HAP-1 (cell line): ENCODE measurements around the gene PCDH17.
A peak's percentile ranks its signal among the peaks of the same experiment; 100 is the strongest.

Experiments used
- DNase-seq, 2 experiments: peaks; one replicate each; pipeline ENCODE4 v3.0.0-alpha.2; 2016 to 2020; ENCODE audit warnings: low spot score in 2 of 2
- H3K27me3 ChIP-seq: fragments of 250-450 bp; sonication (Bioruptor Pico); 2 replicates; pipeline ENCODE4 v1.5.1; 2020; ENCODE audit warnings: low read depth, mild to moderate bottlenecking, moderate library complexity
- H3K36me3 ChIP-seq: fragments of 250-450 bp; sonication (Bioruptor Pico); replicated peaks from 2 replicates; pipeline ENCODE4 v1.5.1; 2020; ENCODE audit warnings: mild to moderate bottlenecking
- H3K4me1 ChIP-seq: fragments of 250-450 bp; sonication (Bioruptor Pico); 2 replicates; pipeline ENCODE4 v1.5.1; 2020; ENCODE audit warnings: mild to moderate bottlenecking
- H3K4me3 ChIP-seq: fragments of 250-450 bp; sonication (Bioruptor Pico); 2 replicates; pipeline ENCODE4 v1.5.1; 2020; ENCODE audit warnings: mild to moderate bottlenecking, moderate library complexity
- H3K9me3 ChIP-seq: fragments of 250-450 bp; sonication (Bioruptor Pico); 2 replicates; pipeline ENCODE4 v1.5.1; 2020; ENCODE audit warnings: mild to moderate bottlenecking, moderate library complexity
- in situ Hi-C: fragments of 300-500 bp; cut with MboI; formaldehyde crosslinking; loops from 3 replicates; pipeline ENCODE4 v1.14.3; 2020; ENCODE audit warnings: low sequenced_read_pairs, inconsistent platforms, mixed read lengths

PCDH17 gene

DNA sequence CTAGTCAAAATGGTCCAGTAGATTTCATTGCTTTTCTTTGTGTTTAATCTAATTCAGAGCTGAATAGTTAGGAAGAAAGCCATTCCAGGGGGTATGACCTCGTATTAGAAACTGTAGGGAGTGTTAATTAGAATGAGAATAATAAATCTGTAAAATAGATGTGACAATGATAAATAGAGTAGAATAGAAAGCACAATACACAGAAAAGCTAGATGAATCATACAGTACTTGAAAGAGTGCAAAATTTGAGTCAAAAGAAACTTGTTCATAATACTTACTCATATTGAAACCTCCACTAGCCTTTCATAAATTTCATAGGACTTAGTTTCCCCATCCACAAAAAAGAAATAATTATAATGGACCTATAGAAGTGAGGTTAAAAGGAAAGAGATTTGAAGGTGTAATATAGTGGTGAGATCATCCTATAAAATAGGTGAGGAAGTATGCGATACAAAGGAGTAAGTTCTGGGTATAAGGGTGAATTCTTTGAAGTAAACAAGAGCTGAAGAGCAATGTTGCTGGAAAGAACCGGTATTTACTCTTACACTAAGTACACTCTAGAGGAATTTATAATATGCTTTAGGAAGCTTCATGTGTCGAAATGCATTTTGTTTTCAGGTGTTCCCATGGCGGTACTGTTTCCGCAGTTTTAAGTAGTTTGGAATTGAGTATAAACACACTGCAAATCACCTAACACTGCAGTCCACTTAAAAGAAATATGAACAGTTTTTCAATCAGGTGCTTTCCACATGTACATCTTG, 21.9 kb downstream of the PCDH17 start:
- Histone ChIP-seq H3K36me3 (no peaks in the 10 kb centered on the region), H3K4me1 (peaks cover 18% of the 10 kb centered on the region), H3K4me3 (no peak overlapping the region), H3K9me3 (no peaks in the 10 kb centered on the region), H3K27me3 (no peaks in the 10 kb centered on the region)
- DNase-seq: peak in 1 of 2 experiments; percentile 43
- in situ Hi-C loops: no loop called here

DNA sequence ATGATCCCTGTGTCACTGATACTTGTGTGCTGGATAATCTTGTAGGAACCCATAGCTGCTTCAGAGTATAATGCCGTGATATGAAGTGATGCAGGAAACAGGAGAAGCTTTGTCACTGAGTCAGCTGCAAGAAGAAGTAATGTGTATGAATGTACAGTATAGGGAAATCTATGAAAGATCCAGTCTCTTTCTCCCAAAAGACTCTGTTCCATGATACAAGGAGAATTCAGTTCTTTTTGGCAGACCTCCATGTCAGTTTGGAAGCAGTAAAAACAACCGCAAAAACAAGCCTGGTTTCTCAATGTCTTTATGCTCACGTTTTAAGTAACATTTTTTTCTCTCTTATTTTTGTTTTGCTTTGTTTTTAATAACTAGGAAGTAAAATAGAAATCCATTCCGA, 33.9 kb downstream of the PCDH17 start:
- Histone ChIP-seq H3K4me1 (no peaks in the 10 kb centered on the region), H3K27me3 (no peaks in the 10 kb centered on the region), H3K4me3 (no peak overlapping the region), H3K36me3 (no peaks in the 10 kb centered on the region), H3K9me3 (no peaks in the 10 kb centered on the region)
- in situ Hi-C loops: no loop called here
- peak in 1 of 2 experiments; percentile 13 for DNase-seq

DNA sequence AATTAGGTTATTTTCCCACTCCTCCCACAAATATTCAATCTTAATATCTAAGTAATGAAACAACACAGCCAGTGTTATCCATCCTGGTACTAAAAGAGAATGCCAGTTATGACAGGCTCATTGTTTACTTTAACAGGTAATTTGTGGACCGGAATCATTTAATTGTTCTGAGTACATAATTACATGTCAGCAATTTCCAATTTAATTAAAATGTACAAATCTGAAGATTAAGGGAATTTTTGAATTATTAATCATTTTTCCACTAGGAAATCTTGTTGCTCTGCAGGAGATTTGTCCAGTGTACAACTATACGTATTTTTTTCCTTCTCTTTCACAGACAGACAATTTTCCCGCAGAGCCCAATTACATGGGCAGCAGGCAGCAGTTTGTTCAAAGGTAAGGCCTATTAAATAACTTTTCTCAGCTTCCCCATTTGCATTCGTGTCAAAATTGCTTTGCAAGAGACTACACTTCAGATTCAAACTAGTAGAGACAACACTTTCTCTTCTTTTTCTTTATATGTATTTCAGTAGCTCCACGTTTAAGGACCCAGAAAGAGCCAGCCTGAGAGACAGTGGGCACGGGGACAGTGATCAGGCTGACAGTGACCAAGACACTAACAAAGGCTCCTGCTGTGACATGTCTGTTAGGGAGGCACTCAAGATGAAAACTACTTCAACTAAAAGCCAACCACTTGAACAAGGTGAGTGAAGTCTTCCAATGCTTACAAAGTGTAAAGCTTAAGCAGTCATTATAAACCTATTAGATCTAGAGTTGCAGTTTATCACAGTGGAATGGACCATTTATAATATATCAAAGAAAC, 34.8 kb downstream of the PCDH17 start:
- in situ Hi-C loops: no loop called here

DNA sequence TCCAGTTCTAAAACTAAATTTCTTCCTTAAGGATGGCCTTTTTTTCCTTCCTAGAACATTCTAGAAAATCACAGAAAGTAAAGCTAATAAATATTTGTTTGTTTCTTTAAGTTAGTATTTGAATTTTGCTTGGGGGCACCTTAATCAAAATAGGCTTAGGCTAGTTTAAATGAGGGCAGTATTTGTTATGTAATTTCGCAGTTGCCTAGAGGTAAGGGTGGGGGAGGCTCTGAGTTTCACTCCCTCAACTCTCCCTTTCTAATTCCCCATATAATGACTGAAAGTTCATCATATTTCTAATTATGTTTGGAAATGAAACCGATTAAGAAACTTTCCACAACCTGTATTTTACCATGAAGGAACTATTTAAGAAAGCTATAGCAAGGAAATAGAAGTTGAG, 40.6 kb downstream of the PCDH17 start:
- in situ Hi-C loops: no loop called here
- H3K4me1 ChIP-seq: peaks cover 5% of the 10 kb centered on the region
- no peaks in the 10 kb centered on the region for H3K27me3 ChIP-seq
- H3K36me3 ChIP-seq: no peaks in the 10 kb centered on the region
- no peak overlapping the region for H3K4me3 ChIP-seq
- no peak for DNase-seq
- no peaks in the 10 kb centered on the region for H3K9me3 ChIP-seq

More for the DNA sequence above, 34.8 kb downstream of the PCDH17 start:
- H3K36me3 ChIP-seq: no peaks in the 10 kb centered on the region
- no peaks in the 10 kb centered on the region for H3K4me1 ChIP-seq
- H3K9me3 ChIP-seq: no peaks in the 10 kb centered on the region
- no peak overlapping the region for H3K4me3 ChIP-seq
- no peak for DNase-seq
- H3K27me3 ChIP-seq: no peaks in the 10 kb centered on the region

DNA sequence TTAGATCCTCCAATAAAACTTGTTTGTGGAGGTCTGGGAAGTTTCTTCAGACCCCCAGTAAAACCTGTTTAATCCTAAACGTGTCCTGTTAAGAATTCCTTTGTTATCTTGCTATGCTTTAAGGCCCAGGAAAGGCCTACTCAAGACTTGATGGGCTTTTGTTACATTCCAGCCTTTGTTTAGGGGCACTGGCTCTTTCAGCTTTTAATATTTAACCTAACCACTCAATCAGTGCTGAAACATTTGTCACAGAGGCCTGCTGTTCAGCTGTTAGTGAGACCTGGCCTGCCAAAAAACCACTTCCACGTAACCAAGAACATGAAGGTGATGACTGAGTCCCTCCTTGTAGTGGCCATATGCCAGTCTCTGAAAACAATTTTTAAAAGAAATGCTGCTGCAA, 41.7 kb downstream of the PCDH17 start:
- H3K4me1 ChIP-seq: peaks cover 5% of the 10 kb centered on the region
- no peaks in the 10 kb centered on the region for H3K9me3 ChIP-seq
- H3K27me3 ChIP-seq: no peaks in the 10 kb centered on the region
- no peaks in the 10 kb centered on the region for H3K36me3 ChIP-seq
- H3K4me3 ChIP-seq: no peak overlapping the region
- in situ Hi-C loops: no loop called here
- DNase-seq: peak; percentile 9 to 54

DNA sequence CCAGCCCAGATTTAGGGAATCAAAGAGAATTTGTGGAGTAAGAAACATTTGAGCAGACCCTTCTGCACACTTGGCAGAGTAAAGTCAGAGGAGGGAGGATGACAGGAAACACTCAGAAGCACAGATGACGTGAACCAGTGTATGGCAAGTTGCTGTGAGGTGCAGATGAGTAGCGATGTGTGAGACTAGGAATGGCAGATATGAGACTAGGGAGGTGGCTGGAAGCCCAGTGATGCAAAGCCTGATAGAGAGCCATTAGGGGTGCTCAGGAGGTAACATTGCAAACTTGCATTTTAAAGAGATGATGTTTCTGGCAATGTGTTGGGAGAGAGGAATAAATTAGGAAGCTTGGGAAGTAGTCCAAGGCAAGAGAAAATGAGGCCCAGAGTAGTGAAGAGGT, 44.0 kb downstream of the PCDH17 start:
- H3K27me3 ChIP-seq: no peaks in the 10 kb centered on the region
- no peak overlapping the region for H3K4me3 ChIP-seq
- H3K36me3 ChIP-seq: no peaks in the 10 kb centered on the region
- DNase-seq: no peak
- in situ Hi-C loops: no loop called here
- H3K4me1 ChIP-seq: peaks cover 5% of the 10 kb centered on the region
- no peaks in the 10 kb centered on the region for H3K9me3 ChIP-seq

DNA sequence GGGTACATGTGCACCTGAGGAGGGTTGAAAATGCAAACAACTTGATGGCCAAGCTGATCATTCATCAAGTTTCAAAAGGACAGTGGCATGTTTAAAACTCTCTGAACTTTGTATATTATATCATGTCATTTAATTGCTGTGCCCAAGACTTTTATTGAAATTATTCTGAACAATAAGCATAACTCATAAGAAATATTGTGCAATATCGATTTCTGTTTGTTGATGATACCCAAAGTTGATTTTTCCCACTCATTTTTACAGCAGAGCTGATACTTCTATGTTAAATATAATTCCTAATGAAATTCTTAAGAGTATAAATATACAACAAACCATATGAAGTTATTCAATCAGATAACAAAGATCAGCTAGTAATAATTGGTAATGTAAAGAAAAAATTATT, 49.1 kb downstream of the PCDH17 start:
- H3K27me3 ChIP-seq: no peaks in the 10 kb centered on the region
- H3K4me3 ChIP-seq: no peak overlapping the region
- no peaks in the 10 kb centered on the region for H3K4me1 ChIP-seq
- no peak for DNase-seq
- no peaks in the 10 kb centered on the region for H3K9me3 ChIP-seq
- in situ Hi-C loops: no loop called here
- no peaks in the 10 kb centered on the region for H3K36me3 ChIP-seq

DNA sequence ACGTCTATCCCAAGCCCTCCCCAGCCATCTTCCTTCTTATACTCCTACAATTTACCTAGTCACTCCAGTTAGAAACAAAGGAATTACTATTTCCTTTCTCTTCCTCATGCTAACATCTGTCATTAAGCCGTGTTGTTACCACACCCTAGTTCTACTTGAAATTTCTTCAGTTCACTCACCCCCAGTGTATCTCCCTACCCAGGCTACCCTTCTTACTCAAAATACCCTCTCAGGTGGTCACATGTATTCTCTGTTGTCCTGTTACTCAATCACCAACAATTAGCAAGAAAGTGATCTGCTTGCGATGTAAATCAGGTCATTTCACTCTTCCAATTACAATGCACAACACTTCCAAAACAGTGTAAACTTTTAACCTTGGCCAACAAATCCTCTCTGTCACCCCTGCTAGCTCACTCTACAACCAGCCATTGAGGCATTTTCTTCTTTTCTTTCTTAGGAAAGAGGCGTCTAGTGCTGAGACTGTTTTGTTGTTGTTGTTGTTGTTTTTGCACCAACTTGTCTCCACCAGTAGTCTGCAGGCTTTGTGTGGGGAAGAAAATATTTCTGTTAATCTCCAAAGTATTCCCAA, 50.7 kb downstream of the PCDH17 start:
- Histone ChIP-seq H3K4me1 (no peaks in the 10 kb centered on the region), H3K4me3 (no peak overlapping the region), H3K9me3 (no peaks in the 10 kb centered on the region), H3K36me3 (no peaks in the 10 kb centered on the region), H3K27me3 (no peaks in the 10 kb centered on the region)
- in situ Hi-C loops: no loop called here
- DNase-seq: no peak

DNA sequence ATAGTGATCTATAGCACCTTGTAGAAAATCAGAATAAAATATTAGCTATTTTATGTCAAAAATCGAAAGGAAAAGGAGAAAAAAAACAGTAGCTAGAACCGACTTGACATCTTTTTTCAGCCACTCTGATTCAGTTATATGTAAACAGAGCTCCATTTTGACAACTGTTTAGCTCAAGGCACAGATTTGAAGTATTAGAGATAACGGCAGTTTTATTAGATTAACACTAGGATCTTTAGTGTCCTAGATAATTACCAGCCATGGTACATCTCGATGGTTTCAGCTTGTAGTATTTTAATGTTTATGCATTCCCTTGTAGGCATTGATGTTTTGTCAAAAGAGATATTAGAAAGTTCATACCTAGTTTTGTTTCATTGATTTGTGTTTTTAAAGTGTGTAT, 67.3 kb downstream of the PCDH17 start:
- H3K4me1 ChIP-seq: peaks cover 7% of the 10 kb centered on the region
- DNase-seq: no peak
- H3K4me3 ChIP-seq: no peak overlapping the region
- no peaks in the 10 kb centered on the region for H3K36me3 ChIP-seq
- no peaks in the 10 kb centered on the region for H3K27me3 ChIP-seq
- H3K9me3 ChIP-seq: no peaks in the 10 kb centered on the region
- in situ Hi-C loops: no loop called here

DNA sequence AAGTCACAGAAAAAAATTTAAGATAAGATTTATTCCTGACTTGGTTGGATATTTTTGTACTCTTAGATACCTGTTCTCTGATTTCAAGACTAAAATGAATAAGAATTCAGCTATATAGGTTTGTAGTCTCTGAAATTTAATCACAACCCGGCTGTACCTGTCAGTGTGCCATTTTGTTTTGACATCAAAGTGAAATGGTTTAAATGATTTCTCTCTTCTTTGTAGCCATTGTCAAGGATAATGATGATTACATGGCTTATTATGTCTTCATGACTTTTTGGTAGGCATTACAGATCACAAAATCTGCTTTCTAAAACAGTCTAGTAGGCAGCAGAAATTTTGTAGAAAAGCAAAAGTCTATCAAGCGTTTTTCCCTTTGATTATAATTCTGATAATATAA, 72.5 kb downstream of the PCDH17 start:
- Histone ChIP-seq H3K4me1 (peaks cover 7% of the 10 kb centered on the region), H3K27me3 (no peaks in the 10 kb centered on the region), H3K9me3 (no peaks in the 10 kb centered on the region), H3K36me3 (no peaks in the 10 kb centered on the region), H3K4me3 (no peak overlapping the region)
- no peak for DNase-seq
- in situ Hi-C loops: no loop called here

DNA sequence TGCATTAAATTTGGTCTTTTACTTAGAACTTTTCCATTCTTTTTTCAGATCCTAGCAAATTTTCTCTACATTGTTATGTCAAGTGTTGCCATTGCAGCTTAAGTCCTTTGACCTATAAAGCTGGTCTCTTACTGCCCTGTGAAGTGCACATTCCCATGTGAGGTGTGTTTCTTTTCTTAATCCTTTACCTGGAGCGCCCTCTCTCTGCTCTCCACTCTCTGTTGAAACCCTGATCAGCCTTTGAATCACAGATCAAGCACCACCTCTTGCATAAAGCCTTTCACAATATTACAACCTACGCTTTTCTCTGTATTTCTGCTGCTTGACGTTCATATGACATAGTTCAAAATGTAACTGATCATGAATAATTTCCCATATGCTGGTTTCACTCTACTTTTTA, 84.8 kb downstream of the PCDH17 start:
- no peaks in the 10 kb centered on the region for H3K9me3 ChIP-seq
- DNase-seq: no peak
- no peaks in the 10 kb centered on the region for H3K36me3 ChIP-seq
- in situ Hi-C loops: no loop called here
- H3K4me1 ChIP-seq: peaks cover 4% of the 10 kb centered on the region; the same call in 1 of the 2 replicates
- H3K27me3 ChIP-seq: no peaks in the 10 kb centered on the region
- H3K4me3 ChIP-seq: no peak overlapping the region

DNA sequence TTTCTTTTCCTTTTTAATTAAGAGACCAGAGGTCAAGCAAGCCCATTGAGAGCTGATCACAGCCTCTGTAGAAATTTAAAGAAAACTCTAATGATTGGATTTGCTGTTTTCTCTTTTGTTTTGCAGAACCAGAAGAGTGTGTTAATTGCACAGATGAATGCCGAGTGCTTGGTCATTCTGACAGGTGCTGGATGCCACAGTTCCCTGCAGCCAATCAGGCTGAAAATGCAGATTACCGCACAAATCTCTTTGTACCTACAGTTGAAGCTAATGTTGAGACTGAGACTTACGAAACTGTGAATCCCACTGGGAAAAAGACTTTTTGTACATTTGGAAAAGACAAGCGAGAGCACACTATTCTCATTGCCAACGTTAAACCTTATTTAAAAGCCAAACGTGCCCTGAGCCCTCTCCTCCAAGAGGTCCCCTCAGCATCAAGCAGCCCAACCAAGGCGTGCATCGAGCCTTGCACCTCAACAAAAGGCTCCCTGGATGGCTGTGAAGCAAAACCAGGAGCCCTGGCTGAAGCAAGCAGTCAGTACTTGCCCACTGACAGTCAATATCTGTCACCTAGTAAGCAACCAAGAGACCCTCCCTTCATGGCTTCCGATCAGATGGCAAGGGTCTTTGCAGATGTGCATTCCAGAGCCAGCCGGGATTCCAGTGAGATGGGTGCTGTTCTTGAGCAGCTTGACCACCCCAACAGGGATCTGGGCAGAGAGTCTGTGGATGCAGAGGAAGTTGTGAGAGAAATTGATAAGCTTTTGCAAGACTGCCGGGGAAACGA, 93.1 kb downstream of the PCDH17 start:
- Histone ChIP-seq H3K27me3 (no peaks in the 10 kb centered on the region), H3K36me3 (no peaks in the 10 kb centered on the region), H3K9me3 (no peaks in the 10 kb centered on the region), H3K4me1 (no peaks in the 10 kb centered on the region), H3K4me3 (no peak overlapping the region)
- no peak for DNase-seq
- in situ Hi-C loops: no loop called here

DNA sequence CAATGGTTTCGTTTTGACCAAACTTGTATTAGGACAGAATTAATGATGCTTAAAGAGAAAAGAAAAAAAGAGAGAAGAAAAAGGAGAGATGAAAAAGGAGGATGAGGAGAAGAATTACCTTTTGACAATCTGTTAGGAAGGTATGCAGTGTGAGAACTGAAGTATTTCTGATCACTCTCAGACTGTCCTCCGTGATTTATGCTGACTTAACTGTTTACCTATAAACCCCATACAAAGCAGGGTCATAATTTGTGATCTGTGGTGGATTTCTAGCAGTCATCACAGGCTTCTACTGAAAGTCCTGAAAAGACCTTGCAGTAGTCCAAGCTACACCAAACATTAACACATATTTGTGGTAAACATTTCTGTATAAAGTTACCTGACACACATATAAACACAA, 93.9 kb downstream of the PCDH17 start:
- in situ Hi-C loops: no loop called here
- Histone ChIP-seq H3K4me3 (no peak overlapping the region), H3K27me3 (no peaks in the 10 kb centered on the region), H3K36me3 (no peaks in the 10 kb centered on the region), H3K4me1 (no peaks in the 10 kb centered on the region), H3K9me3 (no peaks in the 10 kb centered on the region)
- no peak for DNase-seq
